D721Med (cell line): ENCODE measurements around the gene SLC66A3.

Experiments used
- DNase-seq: peaks from one replicate; pipeline ENCODE4 v3.0.0; 2011; ENCODE audit warnings: low spot score; ENCODE audit not compliant: insufficient read length
- FAIRE-seq: peaks from 2 replicates; lab custom pipeline; 2011; peaks lifted over from hg19 to GRCh38; lab: Jason Lieb, UNC
- TF ChIP-seq, protein P1 (sequence below): IDR thresholded peaks from 2 replicates; pipeline ENCODE4 v1.5.1; 2012; ENCODE audit warnings: mild to moderate bottlenecking, control low read depth; ENCODE audit not compliant: insufficient read depth; ENCODE audit errors: missing control alignments

Gene SLC66A3

GRCh38 chr2:11140492-11140891 lies 14.8 kb upstream of the SLC66A3 start:
- TF ChIP-seq, protein P1, sequence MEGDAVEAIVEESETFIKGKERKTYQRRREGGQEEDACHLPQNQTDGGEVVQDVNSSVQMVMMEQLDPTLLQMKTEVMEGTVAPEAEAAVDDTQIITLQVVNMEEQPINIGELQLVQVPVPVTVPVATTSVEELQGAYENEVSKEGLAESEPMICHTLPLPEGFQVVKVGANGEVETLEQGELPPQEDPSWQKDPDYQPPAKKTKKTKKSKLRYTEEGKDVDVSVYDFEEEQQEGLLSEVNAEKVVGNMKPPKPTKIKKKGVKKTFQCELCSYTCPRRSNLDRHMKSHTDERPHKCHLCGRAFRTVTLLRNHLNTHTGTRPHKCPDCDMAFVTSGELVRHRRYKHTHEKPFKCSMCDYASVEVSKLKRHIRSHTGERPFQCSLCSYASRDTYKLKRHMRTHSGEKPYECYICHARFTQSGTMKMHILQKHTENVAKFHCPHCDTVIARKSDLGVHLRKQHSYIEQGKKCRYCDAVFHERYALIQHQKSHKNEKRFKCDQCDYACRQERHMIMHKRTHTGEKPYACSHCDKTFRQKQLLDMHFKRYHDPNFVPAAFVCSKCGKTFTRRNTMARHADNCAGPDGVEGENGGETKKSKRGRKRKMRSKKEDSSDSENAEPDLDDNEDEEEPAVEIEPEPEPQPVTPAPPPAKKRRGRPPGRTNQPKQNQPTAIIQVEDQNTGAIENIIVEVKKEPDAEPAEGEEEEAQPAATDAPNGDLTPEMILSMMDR: no peak
- DNase-seq (no peak), FAIRE-seq (no peak)

DNA sequence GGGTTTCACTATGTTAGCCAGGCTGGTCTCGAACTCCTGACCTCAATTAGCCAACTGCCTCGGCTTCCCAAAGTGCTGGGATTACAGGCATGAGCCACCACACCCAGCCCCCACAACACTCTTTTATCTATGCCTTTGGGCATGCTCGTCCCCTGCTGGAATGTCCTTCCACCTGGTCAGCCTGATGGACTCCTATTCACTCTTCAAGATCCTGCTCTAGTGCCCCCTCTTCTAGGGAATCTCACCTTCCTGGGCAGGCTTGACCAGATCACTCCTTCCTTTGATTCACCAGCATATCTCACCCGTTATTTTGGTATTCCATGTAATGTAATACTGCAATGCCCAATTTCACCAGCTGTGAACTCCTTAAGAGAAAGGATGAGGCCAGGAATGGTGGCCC lies 13.9 kb upstream of the SLC66A3 start:
- FAIRE-seq: no peak
- TF ChIP-seq, protein P1: no peak
- DNase-seq: no peak

DNA sequence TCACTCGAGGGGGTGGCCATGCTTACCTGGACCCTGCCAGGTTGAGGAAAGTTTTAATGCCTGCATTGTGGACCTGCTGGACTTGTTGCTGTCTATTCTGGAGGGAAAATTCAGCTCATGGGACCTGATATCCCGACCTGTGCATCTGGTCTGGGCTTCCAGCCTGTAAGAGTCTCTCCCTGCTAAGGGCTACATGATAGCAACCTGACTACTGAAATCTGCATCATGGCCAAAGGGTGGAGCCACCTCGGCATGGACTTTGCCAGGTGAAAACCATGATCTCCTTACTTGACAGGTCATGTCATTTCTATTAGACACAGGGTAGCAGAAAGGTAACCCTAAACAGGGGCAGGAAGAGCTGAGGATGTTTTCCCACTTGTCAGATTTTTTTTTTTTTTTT lies 12.9 kb upstream of the SLC66A3 start:
- DNase-seq (no peak), FAIRE-seq (no peak)
- TF ChIP-seq, protein P1: no peak

- FAIRE-seq (no peak), DNase-seq (no peak)
- TF ChIP-seq, protein P1: no peak
These were observed 12.3 kb upstream of the SLC66A3 start for GRCh38 chr2:11142987-11143386.

DNA sequence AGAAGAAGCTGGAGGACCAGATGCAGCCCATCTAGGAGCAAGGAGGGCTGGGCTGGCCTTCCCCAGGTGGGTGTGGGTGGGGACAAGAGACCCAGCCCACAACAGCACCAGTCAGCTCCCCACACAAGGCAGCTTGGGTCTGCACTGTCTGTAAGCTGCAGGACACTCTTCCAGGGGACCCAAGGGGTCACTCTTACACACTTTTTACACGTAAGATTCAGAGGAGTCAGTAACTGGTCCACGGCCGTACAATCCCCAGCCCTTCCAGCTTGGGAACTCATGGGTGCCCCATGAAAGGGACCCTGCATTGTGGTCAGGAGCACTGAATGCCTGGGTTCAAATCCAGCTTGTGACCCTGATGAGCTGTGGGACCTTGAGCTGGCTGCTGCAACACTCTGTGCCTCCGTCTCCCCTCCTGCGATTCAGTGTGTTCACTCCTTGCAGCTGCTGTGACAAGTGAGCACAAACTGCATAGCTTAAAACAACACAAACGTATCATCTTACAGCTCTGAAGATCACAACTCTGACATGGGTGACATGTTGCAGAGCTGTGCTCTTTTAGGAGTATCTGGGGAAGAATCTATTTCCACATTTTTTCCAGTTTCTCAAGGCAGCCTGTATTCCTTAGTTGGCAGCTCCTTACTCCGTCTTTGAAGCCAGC lies 11.1 kb upstream of the SLC66A3 start:
- TF ChIP-seq, protein P1: no peak
- DNase-seq: no peak
- no peak for FAIRE-seq

DNA sequence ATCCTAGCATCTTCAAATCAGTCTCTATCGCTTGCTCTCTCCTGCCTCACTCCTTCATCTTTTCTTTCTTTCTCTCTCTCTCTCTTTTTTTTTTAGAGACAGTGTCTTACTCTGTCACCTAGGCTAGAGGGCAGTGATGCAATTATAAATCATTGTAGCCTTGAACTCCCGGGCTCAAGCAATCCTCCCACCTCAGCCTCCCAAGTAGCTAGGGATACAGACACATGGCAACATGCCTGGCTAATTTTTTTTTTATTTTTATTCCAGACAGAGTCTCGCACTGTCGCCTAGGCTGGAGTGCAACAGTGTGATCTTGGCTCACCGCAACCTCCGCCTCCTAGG lies 10.6 kb upstream of the SLC66A3 start:
- TF ChIP-seq, protein P1: no peak
- no peak for DNase-seq
- FAIRE-seq: no peak

- TF ChIP-seq, protein P1: no peak
- no peak for FAIRE-seq
- no peak for DNase-seq
These were observed 9.9 kb upstream of the SLC66A3 start for GRCh38 chr2:11145350-11145749.
